Endometrial microvascular endothelial cells (primary cell): ENCODE measurements around the gene FAM47E. TPM values are rescaled to one million over a fixed set of nuclear protein-coding genes. Genes with fewer than 3 reads are reported as not detected.

ENCODE experiments used
- in situ Hi-C: cut with HindIII; loops from 2 replicates; pipeline ENCODE4 v1.10.0; 2017; ENCODE audit warnings: low sequenced_read_pairs, low pct_unique_long_range_greater_than_20kb; ENCODE audit errors: inconsistent ontology term
- total RNA-seq: library from RNA; depleted of rRNA; stranded (reverse); fragments of >200 nt; gene quantifications from one replicate; pipeline ENCODE4 v1.2.3, GENCODE V29; 2015; ENCODE audit errors: inconsistent ontology term

Gene FAM47E
- total RNA-seq, 1 donor from 2014 or later: not detected

DNA sequence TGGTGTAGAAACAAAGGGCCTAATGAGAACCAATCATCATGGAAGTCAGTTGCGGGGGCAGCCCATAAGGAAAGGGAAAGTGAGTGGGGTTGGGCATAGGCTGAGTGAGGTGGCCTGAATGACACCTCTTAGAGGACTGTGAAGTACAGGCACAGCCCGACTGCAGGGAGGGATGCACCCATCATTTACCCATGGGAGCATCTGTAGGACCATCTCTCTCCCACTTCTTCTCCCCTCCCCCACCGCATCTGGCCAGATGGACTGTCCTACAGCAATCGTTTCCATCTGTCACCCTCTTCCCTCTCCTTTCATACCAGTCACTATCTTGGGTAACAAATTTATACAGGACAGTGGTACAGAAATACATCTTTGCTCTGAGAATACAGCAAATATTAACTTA is 59.2 kb downstream of the FAM47E start:
- in situ Hi-C loops: no loop called here

DNA sequence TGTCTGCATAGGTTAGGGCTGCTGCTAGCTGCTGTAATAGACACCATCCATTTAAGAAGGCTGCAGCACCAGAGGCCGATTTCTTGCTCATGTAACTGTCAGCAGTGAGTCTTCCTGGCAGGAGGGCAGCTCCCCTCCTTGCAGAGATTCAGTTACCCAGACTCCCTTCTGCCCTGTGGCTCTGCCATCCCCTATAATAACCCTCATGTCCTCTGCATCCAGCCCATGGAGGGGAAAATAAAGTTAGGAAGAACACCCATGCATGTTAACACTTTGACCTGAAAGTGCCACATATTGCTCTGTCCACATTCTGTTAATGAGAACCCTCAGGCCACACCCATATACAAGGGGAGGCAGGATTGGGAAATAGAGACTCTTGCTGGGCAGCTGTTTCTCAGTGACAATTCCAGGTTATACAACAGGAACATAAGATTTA is 60.4 kb downstream of the FAM47E start:
- in situ Hi-C loops: no loop called here

DNA sequence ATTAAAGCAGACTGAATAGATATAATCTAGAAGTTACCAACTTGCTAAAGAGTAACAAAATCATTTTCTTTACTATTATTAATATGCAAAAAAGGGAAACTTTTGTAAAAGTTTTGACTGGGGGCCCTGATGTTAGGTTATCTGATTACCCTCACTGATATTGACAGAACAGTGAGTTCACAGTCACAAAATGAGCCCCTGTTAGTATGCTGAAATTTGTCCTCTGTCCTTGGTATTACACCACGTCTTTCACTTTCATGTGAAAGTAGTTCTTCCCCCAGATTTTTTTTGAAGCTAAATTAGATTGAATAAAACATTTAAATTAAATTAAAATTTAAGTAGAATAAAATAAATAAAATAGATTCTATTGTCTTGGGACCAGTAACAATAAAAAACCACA is 60.9 kb downstream of the FAM47E start:
- in situ Hi-C loops: no loop called here

DNA sequence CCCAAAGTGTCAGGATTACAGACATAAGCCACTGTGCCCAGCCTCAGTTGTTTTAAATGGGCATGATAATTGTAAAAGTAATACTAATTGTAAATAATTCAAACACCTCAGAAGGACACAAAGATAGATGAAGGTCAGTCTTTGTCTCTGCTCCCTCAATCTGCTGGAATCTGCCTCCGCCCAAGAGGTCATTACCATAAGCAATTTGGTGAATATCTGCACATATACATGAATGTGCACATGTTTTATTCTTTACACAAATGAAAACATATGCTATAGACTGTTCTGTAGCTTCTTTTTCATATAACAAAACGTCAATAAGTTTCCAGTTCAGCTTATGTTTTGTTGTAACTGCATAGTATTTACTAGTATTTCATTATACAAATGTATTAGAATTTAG is 62.0 kb downstream of the FAM47E start:
- in situ Hi-C loops: no loop called here

DNA sequence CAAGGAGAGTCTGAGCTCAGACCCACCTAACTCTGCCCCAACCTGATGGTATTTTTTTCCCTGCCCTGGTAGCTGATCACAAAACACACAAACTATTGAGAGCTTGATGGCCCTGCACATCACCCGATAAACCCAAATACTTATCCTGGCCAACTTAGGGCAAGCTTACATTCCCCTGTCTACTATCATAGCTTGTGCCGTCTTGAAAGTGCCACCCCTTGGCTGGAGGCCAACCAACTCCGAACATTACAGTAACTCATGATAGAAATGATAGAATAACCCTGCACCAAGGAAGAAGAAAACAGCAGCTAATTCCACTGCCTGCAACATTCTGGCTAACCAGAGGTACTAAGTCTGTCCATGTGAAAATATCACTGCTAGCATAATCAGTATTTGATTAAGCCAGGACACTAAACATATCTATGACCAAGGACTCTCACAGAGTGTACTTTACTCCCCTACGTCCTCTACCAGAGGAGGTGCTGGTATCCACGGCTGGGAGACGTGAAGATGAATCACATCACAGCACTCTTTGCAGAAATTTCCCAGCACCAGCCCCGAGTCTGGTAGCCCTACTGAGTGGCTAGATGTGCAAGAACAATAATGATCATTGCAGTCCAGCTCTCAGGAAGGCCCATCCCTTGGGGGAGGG is 63.9 kb downstream of the FAM47E start:
- in situ Hi-C loops: no loop called here

DNA sequence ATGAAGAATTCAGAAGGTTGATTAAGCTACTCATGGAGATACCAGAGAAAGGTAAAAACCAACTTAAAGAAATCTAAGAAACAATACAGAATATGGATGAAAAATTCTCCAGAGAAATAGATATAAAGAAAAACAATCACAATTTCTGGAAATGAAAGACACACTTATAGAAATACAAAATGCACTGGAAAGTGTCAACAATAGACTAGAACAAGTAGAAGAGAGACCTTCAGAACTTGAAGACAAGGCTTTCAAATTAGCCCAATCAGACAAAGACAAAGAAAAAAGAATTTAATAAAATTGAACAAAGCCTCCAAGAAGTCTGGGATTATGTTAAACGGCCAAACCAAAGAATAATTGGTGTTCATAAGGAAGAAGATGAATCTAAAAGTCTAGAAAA is 64.6 kb downstream of the FAM47E start:
- in situ Hi-C loops: no loop called here

DNA sequence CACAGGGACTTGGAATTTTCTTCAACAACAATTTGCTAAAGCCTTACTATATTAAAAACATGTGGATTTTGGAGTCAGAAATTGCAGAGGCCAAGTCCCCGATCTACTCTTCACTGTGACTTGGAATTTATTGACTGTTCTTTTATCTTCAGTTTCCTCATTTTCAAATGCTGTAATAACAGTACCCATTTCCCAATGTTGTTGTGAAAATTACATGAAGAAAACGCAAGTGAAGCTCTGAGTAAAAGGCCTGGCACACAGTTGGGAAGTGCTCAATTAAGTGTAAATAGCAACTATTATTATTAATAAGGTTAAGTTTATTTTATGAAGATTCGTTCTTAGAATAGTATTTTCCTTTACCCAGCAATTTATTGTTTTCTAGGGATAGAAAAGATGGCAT is 70.7 kb downstream of the FAM47E start:
- in situ Hi-C loops: no loop called here

DNA sequence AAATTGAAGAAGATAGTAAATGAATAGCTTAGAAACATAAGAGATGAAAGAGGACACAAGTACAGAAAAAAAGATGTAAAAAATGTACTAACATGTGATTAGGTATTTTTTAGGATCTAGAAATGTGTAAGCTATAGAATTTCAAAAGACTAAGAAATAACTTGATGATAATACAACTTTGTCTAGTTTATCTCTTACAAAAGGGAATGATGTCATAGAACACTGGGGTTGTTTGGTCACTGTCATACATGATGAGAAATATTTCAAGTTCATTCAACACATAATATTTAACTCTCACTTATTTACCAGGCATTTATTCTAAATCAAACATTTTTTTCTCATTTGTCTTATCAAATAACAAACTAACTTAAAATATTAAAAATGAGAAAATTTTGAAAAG is 73.6 kb downstream of the FAM47E start:
- in situ Hi-C loops: no loop called here

DNA sequence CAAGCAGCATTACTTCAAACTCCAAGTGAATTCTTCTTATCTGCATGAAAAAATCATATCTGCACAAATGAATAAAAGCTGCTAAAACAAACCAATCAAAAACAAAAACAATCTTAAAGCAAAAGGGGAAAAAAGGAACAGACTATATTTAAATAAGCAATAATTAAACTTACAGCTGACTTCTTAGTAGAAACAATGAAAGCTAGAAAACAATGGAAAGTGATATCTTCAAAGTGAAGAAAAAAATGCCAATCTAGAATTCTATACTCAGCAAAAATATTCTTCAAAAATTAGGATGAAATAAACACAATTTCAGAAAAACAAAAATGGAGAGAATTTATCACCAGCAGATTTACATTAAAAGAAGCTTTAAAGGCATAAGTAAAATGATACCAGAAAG is 75.0 kb downstream of the FAM47E start:
- in situ Hi-C loops: no loop called here

Other genes with a start within 250 kb of the FAM47E start
- gene CXCL9, start 244.2 kb upstream of the FAM47E start, total RNA-seq: not detected
- gene CXCL10, start 228.2 kb upstream of the FAM47E start, total RNA-seq: 2.2 TPM
- gene CXCL11, start 215.7 kb upstream of the FAM47E start, total RNA-seq: 1.3 TPM
- gene ART3, start 177.0 kb upstream of the FAM47E start, total RNA-seq: not detected
- 51.9 TPM for gene NUP54, start 103.3 kb upstream of the FAM47E start, total RNA-seq
- 132 TPM for gene SCARB2, start 37.9 kb upstream of the FAM47E start, total RNA-seq
- 0.74 TPM for gene STBD1, start 55.0 kb downstream of the FAM47E start, total RNA-seq
- gene CCDC158, start 169.4 kb downstream of the FAM47E start, total RNA-seq: not detected
- 3.7 TPM for gene SHROOM3, start 183.5 kb downstream of the FAM47E start, total RNA-seq